Suprapubic skin (tissue), 4 donors: ENCODE measurements around the gene NEXN.

Source experiments
- CTCF ChIP-seq, 2 donors: fragments of 200-600 bp in 1 of 2; fragments of 450-650 bp in 1 of 2; sonication (generic) in 1 of 2; IDR thresholded peaks; one replicate each; pipeline ENCODE4 v1.5.1; 2016 to 2019; ENCODE audit warnings: antibody characterized with exemption in 2 of 2, mild to moderate bottlenecking in 1 of 2, moderate library complexity in 1 of 2
- EP300 ChIP-seq: sonication (generic); formaldehyde crosslinking; IDR thresholded peaks from one replicate; pipeline ENCODE4 v1.6.1; 2017; ENCODE audit warnings: antibody characterized with exemption
- POLR2A ChIP-seq, 2 donors: fragments of 450-650 bp; IDR thresholded peaks; one replicate each; pipeline ENCODE4 v1.6.1; 2017; ENCODE audit warnings: antibody characterized with exemption in 2 of 2, mild to moderate bottlenecking in 2 of 2, moderate library complexity in 2 of 2
- POLR2AphosphoS5 ChIP-seq, 3 donors: sonication (generic); formaldehyde crosslinking; IDR thresholded peaks; one replicate each; pipeline ENCODE4 v1.6.1; 2017; ENCODE audit warnings: antibody characterized with exemption in 3 of 3

GRCh38 chr1:77950873-77951272 is 62.4 kb downstream of the NEXN start:
- TF ChIP-seq EP300 (no peak), CTCF (IDR thresholded peaks at IDR 0.05) (no peak), POLR2AphosphoS5 (IDR thresholded peaks at IDR 0.05) (no peak), POLR2A (IDR thresholded peaks at IDR 0.05) (no peak)
